NCI-H510A treated with DMSO at 0.1 percent for 48 hours (cell line): ENCODE results near the gene CD83.

ENCODE experiments used
- DNase-seq: peaks from one replicate; lab custom pipeline; 2025; lab: John Stamatoyannopoulos, UW

The CD83 gene

GRCh38 chr6:14092316-14092715 lies 25.3 kb upstream of the CD83 start:
- DNase-seq, result no peak

GRCh38 chr6:14092838-14093789 lies 24.5 kb upstream of the CD83 start:
- DNase-seq, result no peak

GRCh38 chr6:14094721-14095120 lies 22.9 kb upstream of the CD83 start:
- DNase-seq, result no peak

- DNase-seq, result no peak
Observed at GRCh38 chr6:14095437-14095836, 22.1 kb upstream of the CD83 start.

GRCh38 chr6:14100138-14100537 lies 17.4 kb upstream of the CD83 start:
- DNase-seq, result peak; percentile 85

GRCh38 chr6:14100966-14101365 lies 16.6 kb upstream of the CD83 start:
- DNase-seq, result no peak

- no peak for DNase-seq
Observed at GRCh38 chr6:14102383-14102782, 15.2 kb upstream of the CD83 start.

- no peak for DNase-seq
Observed at GRCh38 chr6:14105547-14105946, 12.0 kb upstream of the CD83 start.

GRCh38 chr6:14107000-14107399 lies 10.6 kb upstream of the CD83 start:
- DNase-seq, result no peak

- no peak for DNase-seq
Observed at GRCh38 chr6:14107711-14108494, 9.7 kb upstream of the CD83 start.

GRCh38 chr6:14108571-14109410 lies 8.8 kb upstream of the CD83 start:
- DNase-seq, result peak; percentile 28

- DNase-seq, result no peak
Observed at GRCh38 chr6:14109411-14109826, 8.2 kb upstream of the CD83 start.

GRCh38 chr6:14110001-14110818 lies 7.4 kb upstream of the CD83 start:
- no peak for DNase-seq

- no peak for DNase-seq
Observed at GRCh38 chr6:14113976-14114375, 3.6 kb upstream of the CD83 start.

GRCh38 chr6:14118091-14118439 lies 493 bp downstream of the CD83 start:
- DNase-seq, result no peak

GRCh38 chr6:14118446-14118845 lies 874 bp downstream of the CD83 start:
- no peak for DNase-seq

- DNase-seq, result no peak
Observed at GRCh38 chr6:14119784-14120183, 2.2 kb downstream of the CD83 start.

GRCh38 chr6:14120546-14120945 lies 3.0 kb downstream of the CD83 start:
- DNase-seq, result no peak

GRCh38 chr6:14121936-14122344 lies 4.4 kb downstream of the CD83 start:
- DNase-seq, result no peak

GRCh38 chr6:14123386-14124111 lies 6.0 kb downstream of the CD83 start:
- no peak for DNase-seq

- DNase-seq, result no peak
Observed at GRCh38 chr6:14125346-14125745, 7.8 kb downstream of the CD83 start.
